ENCODE measurements around the gene TICRR. TPM values are rescaled to one million over a fixed set of nuclear protein-coding genes. Genes with fewer than 3 reads are reported as not detected.

TICRR gene
- total RNA-seq, 4 donors from 2014 or later, result not detected

- Histone ChIP-seq H3K36me3 (no peaks in the 10 kb centered on the region), H3K4me3 (no peak overlapping the region), H3K27ac (no peak overlapping the region), H3K4me1 (peaks cover 14 to 16% of the 10 kb centered on the region in 2 donors), H3K9me3 (no peaks in the 10 kb centered on the region), H3K27me3 (no peaks in the 10 kb centered on the region)
- TF ChIP-seq CTCF (IDR thresholded peaks at IDR 0.05 in 4 of 5, conservative IDR thresholded peaks at IDR 0.05 in 1 of 5) (no peak), POLR2A (IDR thresholded peaks at IDR 0.05) (no peak)
- no peak for DNase-seq
- intact Hi-C loops (cut with DNase I; ENCODE audit: low total_unique reads), result no loop called here
- in situ Hi-C loops (cut with MboI; ENCODE audit: low sequenced_read_pairs in 4 of 4), result no loop called here
- ATAC-seq, result no peak
Measured at GRCh38 chr15:89660556-89660955, 85.3 kb downstream of the TICRR start.

GRCh38 chr15:89662893-89663626, 87.8 kb downstream of the TICRR start:
- H3K27me3 ChIP-seq, result no peaks in the 10 kb centered on the region
- intact Hi-C loops (cut with DNase I; ENCODE audit: low total_unique reads), result no loop called here
- peak overlapping the region in 3 of 4 donors; percentile 44 to 75 (median 75) for H3K27ac ChIP-seq
- H3K4me1 ChIP-seq, result peaks cover 14 to 16% of the 10 kb centered on the region in 2 donors
- H3K36me3 ChIP-seq, result no peaks in the 10 kb centered on the region
- ATAC-seq (peak; percentile 72 to 77), DNase-seq (peak; percentile 36 to 65)
- in situ Hi-C loops (cut with MboI; ENCODE audit: low sequenced_read_pairs in 4 of 4), result no loop called here
- no peak overlapping the region for H3K4me3 ChIP-seq
- no peaks in the 10 kb centered on the region for H3K9me3 ChIP-seq
- TF ChIP-seq POLR2A (IDR thresholded peaks at IDR 0.05) (no peak), CTCF (IDR thresholded peaks at IDR 0.05 in 4 of 5, conservative IDR thresholded peaks at IDR 0.05 in 1 of 5) (no peak)

GRCh38 chr15:89664441-89665350, 89.4 kb downstream of the TICRR start:
- Histone ChIP-seq H3K9me3 (no peaks in the 10 kb centered on the region), H3K27me3 (no peaks in the 10 kb centered on the region), H3K4me3 (peak overlapping the region; percentile 37 to 60 (median 50)), H3K4me1 (peaks cover 14 to 16% of the 10 kb centered on the region in 2 donors), H3K36me3 (no peaks in the 10 kb centered on the region), H3K27ac (peak overlapping the region; percentile 56 to 78 (median 65))
- no peak for DNase-seq
- in situ Hi-C loops (cut with MboI; ENCODE audit: low sequenced_read_pairs in 4 of 4), result no loop called here
- no peak for ATAC-seq
- TF ChIP-seq POLR2A (IDR thresholded peaks at IDR 0.05) (no peak), CTCF (IDR thresholded peaks at IDR 0.05 in 4 of 5, conservative IDR thresholded peaks at IDR 0.05 in 1 of 5) (no peak)
- intact Hi-C loops (cut with DNase I; ENCODE audit: low total_unique reads), result no loop called here

GRCh38 chr15:89665449-89666181, 90.3 kb downstream of the TICRR start:
- H3K27ac ChIP-seq, result peak overlapping the region; percentile 57 to 78 (median 72)
- no peaks in the 10 kb centered on the region for H3K9me3 ChIP-seq
- in situ Hi-C loops (cut with MboI; ENCODE audit: low sequenced_read_pairs in 4 of 4) (no loop called here), intact Hi-C loops (cut with DNase I; ENCODE audit: low total_unique reads) (no loop called here)
- peak; percentile 43 to 57 for ATAC-seq
- H3K27me3 ChIP-seq, result no peaks in the 10 kb centered on the region
- peaks cover 14 to 16% of the 10 kb centered on the region in 2 donors for H3K4me1 ChIP-seq
- H3K36me3 ChIP-seq, result no peaks in the 10 kb centered on the region
- DNase-seq, result peak in 1 of 2 donors; percentile 32
- peak overlapping the region; percentile 37 to 60 (median 50) for H3K4me3 ChIP-seq
- TF ChIP-seq POLR2A (IDR thresholded peaks at IDR 0.05), result peak in 1 of 2 donors; percentile 21
- no peak for TF ChIP-seq CTCF (IDR thresholded peaks at IDR 0.05 in 4 of 5, conservative IDR thresholded peaks at IDR 0.05 in 1 of 5)
